Stimulated activated CD4-positive, alpha-beta T cell treated with anti-CD3 and anti-CD28 coated beads, Interleukin-2, amount 100 ng/mL, for 24 hours (primary cell): ENCODE data around the gene TADA2A.
"Not testable (repeated sequence)": the region's sequence is repeated elsewhere in the genome, so short reads cannot be mapped to it uniquely, and the experiment has no call there.

Experiments used
- DNase-seq, 2 donors: peaks; one replicate each; pipeline ENCODE4 v3.0.0-alpha.2; 2020

The TADA2A gene

GRCh38 chr17:37494401-37494831 is 87.7 kb downstream of the TADA2A start:
- DNase-seq = no peak

GRCh38 chr17:37494971-37495370 is 88.3 kb downstream of the TADA2A start:
- no peak for DNase-seq

GRCh38 chr17:37500378-37500777 is 93.7 kb downstream of the TADA2A start:
- no peak for DNase-seq

GRCh38 chr17:37502009-37502936 is 95.6 kb downstream of the TADA2A start:
- DNase-seq = no peak

GRCh38 chr17:37503148-37503547 is 96.5 kb downstream of the TADA2A start:
- no peak for DNase-seq

- DNase-seq = no peak
Observed at GRCh38 chr17:37505333-37505732, 98.6 kb downstream of the TADA2A start.

GRCh38 chr17:37506678-37507077 is 100.0 kb downstream of the TADA2A start:
- peak in 1 of 2 donors; percentile 22 for DNase-seq

GRCh38 chr17:37507111-37507510 is 100.4 kb downstream of the TADA2A start:
- DNase-seq = no peak

GRCh38 chr17:37510056-37510455 is 103.4 kb downstream of the TADA2A start:
- DNase-seq = no peak

GRCh38 chr17:37511642-37512041 is 105.0 kb downstream of the TADA2A start:
- not testable (repeated sequence) for DNase-seq

- no peak for DNase-seq
Observed at GRCh38 chr17:37512442-37513068, 105.9 kb downstream of the TADA2A start.

GRCh38 chr17:37513711-37514110 is 107.0 kb downstream of the TADA2A start:
- DNase-seq = no peak

GRCh38 chr17:37516127-37516571 is 109.5 kb downstream of the TADA2A start:
- no peak for DNase-seq

GRCh38 chr17:37517881-37518280 is 111.2 kb downstream of the TADA2A start:
- DNase-seq = no peak

GRCh38 chr17:37518826-37519225 is 112.1 kb downstream of the TADA2A start:
- no peak for DNase-seq

GRCh38 chr17:37519251-37519985 is 112.7 kb downstream of the TADA2A start:
- no peak for DNase-seq

GRCh38 chr17:37520174-37520573 is 113.5 kb downstream of the TADA2A start:
- no peak for DNase-seq

- DNase-seq = no peak
Observed at GRCh38 chr17:37521821-37522220, 115.1 kb downstream of the TADA2A start.

GRCh38 chr17:37523715-37524219 is 117.1 kb downstream of the TADA2A start:
- no peak for DNase-seq

- DNase-seq = no peak
Observed at GRCh38 chr17:37527249-37527851, 120.7 kb downstream of the TADA2A start.
